MM.1S (cell line): ENCODE data around the gene MAGI2.

Source experiments
- CTCF ChIP-seq: fragments of 300-600 bp; sonication (generic); IDR thresholded peaks from 2 replicates; pipeline ENCODE4 v1.5.1; 2016; ENCODE audit warnings: antibody characterized with exemption, low read length, mixed read lengths
- EZH2 ChIP-seq: fragments of 300-600 bp; sonication (generic); optimal IDR thresholded peaks from 2 replicates; pipeline ENCODE3; 2017; ENCODE audit warnings: low read depth, mild to moderate bottlenecking, antibody characterized with exemption, low read length, mixed read lengths

GRCh38 chr7:78149787-78150186, 1303.7 kb downstream of the MAGI2 start:
- TF ChIP-seq CTCF (no peak), EZH2 (no peak)
